Measurements from ENCODE around the gene JAK1. TPM values are rescaled to one million over a fixed set of nuclear protein-coding genes. Genes with fewer than 3 reads are reported as not detected.

Gene JAK1
- total RNA-seq, 2 experiments from 2014 or later: 204 to 205 TPM

GRCh38 chr1:64872067-64872466, 94.3 kb downstream of the JAK1 start:
- H3K9me3 Mint-ChIP-seq: no peaks in the 10 kb centered on the region
- DNase-seq: no peak
- H3K27ac Mint-ChIP-seq: no peak overlapping the region
- H3K36me3 Mint-ChIP-seq (ENCODE audit: low read depth): peaks cover 88% of the 10 kb centered on the region
- POLR2A ChIA-PET: no interaction called here
- peaks cover 19% of the 10 kb centered on the region for H3K4me1 Mint-ChIP-seq
- H3K27me3 Mint-ChIP-seq: no peaks in the 10 kb centered on the region
- H3K4me3 Mint-ChIP-seq: no peak overlapping the region
- CTCF ChIA-PET: no interaction called here

GRCh38 chr1:64871256-64871655, 95.1 kb downstream of the JAK1 start:
- no peaks in the 10 kb centered on the region for H3K27me3 Mint-ChIP-seq
- H3K4me1 Mint-ChIP-seq: peaks cover 11% of the 10 kb centered on the region
- CTCF ChIA-PET: no interaction called here
- H3K27ac Mint-ChIP-seq: no peak overlapping the region
- DNase-seq: no peak
- POLR2A ChIA-PET: no interaction called here
- no peak overlapping the region for H3K4me3 Mint-ChIP-seq
- peaks cover 87% of the 10 kb centered on the region for H3K36me3 Mint-ChIP-seq (ENCODE audit: low read depth)
- H3K9me3 Mint-ChIP-seq: no peaks in the 10 kb centered on the region

- Mint-ChIP-seq H3K27ac (no peak overlapping the region), H3K27me3 (no peaks in the 10 kb centered on the region), H3K4me3 (no peak overlapping the region), H3K36me3 (ENCODE audit: low read depth) (peaks cover 81% of the 10 kb centered on the region), H3K9me3 (no peaks in the 10 kb centered on the region), H3K4me1 (peaks cover 29% of the 10 kb centered on the region)
- DNase-seq: no peak
- POLR2A ChIA-PET: no interaction called here
- CTCF ChIA-PET: interaction anchor here (1.2 kb wide), 1 partner anchor 8 kb away, joined by 5 read pairs; no protein-coding TSS in a partner anchor
Measured at GRCh38 chr1:64867266-64867665, 99.1 kb downstream of the JAK1 start.

- Mint-ChIP-seq H3K4me3 (no peak overlapping the region), H3K27me3 (no peaks in the 10 kb centered on the region), H3K27ac (no peak overlapping the region), H3K9me3 (no peaks in the 10 kb centered on the region), H3K36me3 (ENCODE audit: low read depth) (peaks cover 77% of the 10 kb centered on the region), H3K4me1 (peaks cover 31% of the 10 kb centered on the region)
- CTCF ChIA-PET: no interaction called here
- no peak for DNase-seq
- POLR2A ChIA-PET: interaction anchor here (1.4 kb wide), 1 partner anchor 10 kb away, joined by 3 read pairs; no protein-coding TSS in a partner anchor
Measured at GRCh38 chr1:64866689-64867088, 99.7 kb downstream of the JAK1 start.

GRCh38 chr1:64865105-64865757, 101.1 kb downstream of the JAK1 start:
- ChIA-PET POLR2A (interaction anchor here (1.2 to 2.2 kb wide), 4 partner anchors 9 to 101 kb away, joined by 3 to 13 read pairs (median 4); partner anchors contain the start of gene JAK1), CTCF (interaction anchor here (1.1 to 1.8 kb wide), 2 partner anchors 41 to 180 kb away, joined by 3 to 4 read pairs; no protein-coding TSS in a partner anchor)
- H3K27me3 Mint-ChIP-seq: no peaks in the 10 kb centered on the region
- peaks cover 34% of the 10 kb centered on the region for H3K4me1 Mint-ChIP-seq
- H3K27ac Mint-ChIP-seq: peak overlapping the region; percentile 85
- no peaks in the 10 kb centered on the region for H3K9me3 Mint-ChIP-seq
- no peak for DNase-seq
- H3K36me3 Mint-ChIP-seq (ENCODE audit: low read depth): peaks cover 73% of the 10 kb centered on the region
- no peak overlapping the region for H3K4me3 Mint-ChIP-seq

- peaks cover 37% of the 10 kb centered on the region for H3K4me1 Mint-ChIP-seq
- H3K9me3 Mint-ChIP-seq: no peaks in the 10 kb centered on the region
- CTCF ChIA-PET: interaction anchor here (1.1 to 1.8 kb wide), 3 partner anchors 40 to 179 kb away, joined by 3 to 4 read pairs (median 3); no protein-coding TSS in a partner anchor
- DNase-seq: peak; percentile 70
- H3K27me3 Mint-ChIP-seq: no peaks in the 10 kb centered on the region
- peaks cover 74% of the 10 kb centered on the region for H3K36me3 Mint-ChIP-seq (ENCODE audit: low read depth)
- H3K27ac Mint-ChIP-seq: peak overlapping the region; percentile 85
- H3K4me3 Mint-ChIP-seq: no peak overlapping the region
- POLR2A ChIA-PET: interaction anchor here (0.8 to 2.2 kb wide), 6 partner anchors 8 to 102 kb away, joined by 3 to 13 read pairs (median 4); partner anchors contain the start of gene JAK1
Measured at GRCh38 chr1:64864018-64864940, 102.1 kb downstream of the JAK1 start.

GRCh38 chr1:64861611-64862010, 104.7 kb downstream of the JAK1 start:
- H3K27ac Mint-ChIP-seq: no peak overlapping the region
- CTCF ChIA-PET: no interaction called here
- peaks cover 74% of the 10 kb centered on the region for H3K36me3 Mint-ChIP-seq (ENCODE audit: low read depth)

GRCh38 chr1:64857347-64857746, 109.0 kb downstream of the JAK1 start:
- Mint-ChIP-seq H3K4me3 (no peak overlapping the region), H3K9me3 (no peaks in the 10 kb centered on the region), H3K27me3 (no peaks in the 10 kb centered on the region), H3K36me3 (ENCODE audit: low read depth) (peaks cover 75% of the 10 kb centered on the region), H3K4me1 (peaks cover 8% of the 10 kb centered on the region), H3K27ac (no peak overlapping the region)
- POLR2A ChIA-PET: no interaction called here
- CTCF ChIA-PET: interaction anchor here (0.6 kb wide), 1 partner anchor 173 kb away, joined by 3 read pairs; no protein-coding TSS in a partner anchor
- DNase-seq: no peak

More at GRCh38 chr1:64861611-64862010, 104.7 kb downstream of the JAK1 start:
- Mint-ChIP-seq H3K4me1 (peaks cover 37% of the 10 kb centered on the region), H3K4me3 (no peak overlapping the region), H3K27me3 (no peaks in the 10 kb centered on the region), H3K9me3 (no peaks in the 10 kb centered on the region)
- no peak for DNase-seq
- POLR2A ChIA-PET: no interaction called here

- Mint-ChIP-seq H3K9me3 (no peaks in the 10 kb centered on the region), H3K36me3 (ENCODE audit: low read depth) (peaks cover 78% of the 10 kb centered on the region), H3K4me1 (peaks cover 6% of the 10 kb centered on the region), H3K27ac (no peak overlapping the region), H3K27me3 (no peaks in the 10 kb centered on the region), H3K4me3 (no peak overlapping the region)
- DNase-seq: no peak
- ChIA-PET POLR2A (interaction anchor here (0.7 kb wide), 1 partner anchor 8 kb away, joined by 4 read pairs; no protein-coding TSS in a partner anchor), CTCF (no interaction called here)
Measured at GRCh38 chr1:64856553-64856952, 109.8 kb downstream of the JAK1 start.

- H3K36me3 Mint-ChIP-seq (ENCODE audit: low read depth): peaks cover 74% of the 10 kb centered on the region
- no peaks in the 10 kb centered on the region for H3K27me3 Mint-ChIP-seq
- no peak for DNase-seq
- CTCF ChIA-PET: no interaction called here
- H3K4me3 Mint-ChIP-seq: no peak overlapping the region
- POLR2A ChIA-PET: no interaction called here
- peaks cover 4% of the 10 kb centered on the region for H3K4me1 Mint-ChIP-seq
- H3K27ac Mint-ChIP-seq: no peak overlapping the region
- no peaks in the 10 kb centered on the region for H3K9me3 Mint-ChIP-seq
Measured at GRCh38 chr1:64855557-64855956, 110.8 kb downstream of the JAK1 start.

- no peaks in the 10 kb centered on the region for H3K27me3 Mint-ChIP-seq
- H3K4me1 Mint-ChIP-seq: peaks cover 3% of the 10 kb centered on the region
- ChIA-PET CTCF (no interaction called here), POLR2A (no interaction called here)
- no peak overlapping the region for H3K27ac Mint-ChIP-seq
- DNase-seq: no peak
- H3K9me3 Mint-ChIP-seq: no peaks in the 10 kb centered on the region
- H3K4me3 Mint-ChIP-seq: no peak overlapping the region
- H3K36me3 Mint-ChIP-seq (ENCODE audit: low read depth): peaks cover 79% of the 10 kb centered on the region
Measured at GRCh38 chr1:64854674-64855073, 111.7 kb downstream of the JAK1 start.

- no peak overlapping the region for H3K27ac Mint-ChIP-seq
Measured at GRCh38 chr1:64851664-64852063, 114.7 kb downstream of the JAK1 start.

GRCh38 chr1:64850846-64851245, 115.5 kb downstream of the JAK1 start:
- DNase-seq: no peak
- ChIA-PET POLR2A (no interaction called here), CTCF (no interaction called here)
- H3K27me3 Mint-ChIP-seq: no peaks in the 10 kb centered on the region
- H3K27ac Mint-ChIP-seq: no peak overlapping the region
- peaks cover 2% of the 10 kb centered on the region for H3K4me1 Mint-ChIP-seq
- H3K9me3 Mint-ChIP-seq: no peaks in the 10 kb centered on the region
- H3K36me3 Mint-ChIP-seq (ENCODE audit: low read depth): peaks cover 68% of the 10 kb centered on the region
- H3K4me3 Mint-ChIP-seq: no peak overlapping the region

More at GRCh38 chr1:64851664-64852063, 114.7 kb downstream of the JAK1 start:
- H3K4me1 Mint-ChIP-seq: peaks cover 2% of the 10 kb centered on the region
- no peak for DNase-seq
- no peaks in the 10 kb centered on the region for H3K9me3 Mint-ChIP-seq
- CTCF ChIA-PET: no interaction called here
- no peaks in the 10 kb centered on the region for H3K27me3 Mint-ChIP-seq
- POLR2A ChIA-PET: no interaction called here
- no peak overlapping the region for H3K4me3 Mint-ChIP-seq
- H3K36me3 Mint-ChIP-seq (ENCODE audit: low read depth): peaks cover 66% of the 10 kb centered on the region
